ENCODE data around the gene TBPL2.
"Not testable (repeated sequence)": the region's sequence is repeated elsewhere in the genome, so short reads cannot be mapped to it uniquely, and the experiment has no call there.

Gene TBPL2

DNA sequence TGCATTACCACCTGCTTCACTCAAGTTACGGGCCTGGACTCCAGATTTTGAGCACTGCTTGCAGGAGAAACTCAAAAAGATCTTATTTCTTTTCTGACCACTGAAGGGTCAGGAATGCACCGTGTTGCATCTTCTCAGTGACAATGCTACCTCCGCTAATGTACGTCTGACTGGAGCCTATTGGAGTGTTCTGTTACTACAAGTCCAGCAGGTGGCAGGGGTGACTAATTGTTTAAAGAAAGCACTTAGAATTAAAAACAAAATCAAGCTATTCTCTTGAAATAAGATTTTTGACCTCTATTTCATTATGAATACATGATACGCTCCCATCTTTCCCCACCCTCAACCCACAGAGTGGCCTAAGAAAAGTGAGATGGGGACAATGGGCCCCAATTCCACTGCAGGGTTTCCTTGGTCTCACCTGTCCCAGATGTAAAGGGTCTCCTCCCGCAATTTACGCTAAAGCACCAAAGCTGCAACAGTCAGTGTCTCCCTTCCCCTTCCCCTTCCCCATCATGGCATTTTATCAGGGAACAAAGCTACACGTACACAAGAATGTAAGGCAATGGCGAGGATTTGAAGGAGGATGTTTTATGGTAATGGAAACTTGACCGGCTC, 2.2 kb downstream of the TBPL2 start:
- DNase-seq: peak; percentile 64

DNA sequence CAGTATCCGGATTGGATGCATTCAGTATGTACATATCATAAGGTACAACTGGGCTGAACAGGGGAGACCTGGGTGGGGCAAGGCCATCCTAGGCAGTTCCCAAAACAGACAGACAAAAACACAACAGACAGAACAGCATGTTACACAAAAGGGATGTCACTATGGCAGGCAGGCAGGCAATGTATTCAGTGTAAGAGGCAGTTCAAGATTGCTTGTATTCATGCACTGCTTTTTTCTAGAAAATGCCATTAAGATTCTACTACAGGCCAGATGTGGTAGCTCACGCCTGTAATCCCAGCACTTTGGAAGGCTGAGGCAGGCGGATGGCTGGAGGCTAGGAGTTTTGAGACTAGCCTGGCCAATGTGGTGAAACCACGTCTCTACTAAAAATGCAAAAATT, 3.5 kb downstream of the TBPL2 start:
- DNase-seq: no peak

DNA sequence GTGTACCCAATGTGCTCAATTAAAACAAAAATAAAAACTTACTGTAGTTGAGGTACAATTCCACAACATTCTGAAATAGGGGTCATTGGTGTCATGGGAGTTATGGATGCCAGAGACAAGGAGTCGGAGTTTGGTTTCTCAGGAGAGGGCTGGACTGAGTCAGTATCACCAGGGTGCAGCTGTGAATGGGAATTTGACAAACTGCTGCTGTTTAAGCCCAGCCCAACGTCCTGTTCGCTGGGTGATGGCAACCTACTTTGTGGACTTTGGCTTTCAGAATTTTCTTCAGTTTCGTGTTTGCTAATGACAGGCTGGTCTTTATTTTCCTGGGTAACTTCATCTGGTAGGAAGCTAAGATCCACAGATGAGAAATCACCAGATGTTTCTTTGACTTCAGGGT, 3.9 kb downstream of the TBPL2 start:
- no peak for DNase-seq

DNA sequence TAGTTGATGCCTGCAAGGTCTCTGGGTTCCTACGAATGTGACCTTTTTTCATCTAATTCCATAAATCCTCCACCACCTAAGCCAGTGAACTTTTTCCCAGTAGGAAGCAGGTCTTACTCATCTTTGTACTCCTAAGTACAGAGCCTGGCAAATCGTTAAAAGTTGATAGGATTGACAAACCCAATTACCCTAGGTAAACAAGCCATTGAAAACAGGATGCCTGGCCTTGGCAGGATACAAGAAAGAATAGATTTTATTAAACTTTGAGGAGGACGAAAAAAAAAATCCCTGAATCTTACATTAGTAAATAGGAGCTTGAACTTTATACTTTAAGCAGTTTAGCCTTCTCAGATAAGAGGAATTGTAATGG, 5.6 kb downstream of the TBPL2 start:
- DNase-seq: no peak

DNA sequence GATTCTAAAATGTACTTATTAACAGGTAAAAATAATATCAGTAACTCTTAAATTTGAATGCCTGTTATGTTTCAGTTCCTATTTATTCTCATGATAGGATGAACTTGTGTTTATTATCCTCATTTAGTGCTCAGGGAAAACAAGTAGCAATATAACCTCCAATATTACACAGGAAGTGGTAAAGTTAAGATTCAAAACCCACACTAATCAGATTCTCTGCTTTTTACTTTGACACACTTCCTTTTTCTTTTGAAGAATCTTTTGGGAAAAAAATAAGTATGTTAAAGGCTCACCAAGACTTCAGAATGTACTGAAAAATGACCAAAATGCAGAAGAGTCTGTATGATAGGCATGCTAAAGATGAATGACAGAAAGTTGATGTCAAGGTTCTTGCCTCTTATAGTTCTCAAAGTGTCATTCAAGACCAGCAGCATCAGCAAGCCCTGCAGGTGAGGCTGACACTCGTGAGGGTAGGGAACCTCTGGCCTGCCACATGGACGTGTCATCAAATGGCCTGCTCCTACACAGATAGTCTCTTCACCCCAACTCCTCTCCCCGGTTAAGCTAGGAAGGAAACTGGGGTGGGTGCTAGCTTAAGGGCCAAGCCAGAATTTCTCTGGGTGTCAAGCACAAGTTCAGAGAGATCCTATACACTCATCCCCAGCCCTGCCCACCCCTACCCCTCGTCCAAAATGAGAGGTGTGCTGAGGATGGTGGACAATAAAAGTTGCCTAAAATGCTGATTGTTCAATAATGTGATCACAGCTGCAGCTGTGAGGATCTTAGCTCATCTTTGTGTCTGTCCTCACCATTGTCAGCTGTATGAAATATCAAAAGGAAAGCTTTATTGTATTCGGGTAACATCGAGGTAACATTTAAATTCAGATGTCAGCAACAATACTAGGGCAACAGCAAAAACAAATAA, 6.3 kb downstream of the TBPL2 start:
- no peak for DNase-seq

DNA sequence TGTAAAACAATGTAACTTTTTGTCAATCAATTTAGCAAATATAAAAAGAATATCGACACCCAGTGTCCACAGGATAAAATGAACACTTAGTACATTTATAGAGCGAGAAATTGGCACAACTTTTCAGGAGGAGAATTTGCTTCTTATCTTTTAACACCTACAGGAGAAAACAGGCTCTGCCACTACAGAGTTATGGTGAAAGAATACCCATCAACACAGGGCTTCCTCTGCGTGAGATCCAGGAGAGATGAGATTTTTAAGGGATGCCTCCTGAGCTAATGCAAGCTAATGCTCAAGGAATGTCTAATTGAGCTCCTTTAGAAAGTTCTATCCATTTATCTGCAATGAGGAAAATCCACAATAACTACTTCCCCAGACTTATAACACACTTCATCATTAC, 7.8 kb downstream of the TBPL2 start:
- DNase-seq: no peak

DNA sequence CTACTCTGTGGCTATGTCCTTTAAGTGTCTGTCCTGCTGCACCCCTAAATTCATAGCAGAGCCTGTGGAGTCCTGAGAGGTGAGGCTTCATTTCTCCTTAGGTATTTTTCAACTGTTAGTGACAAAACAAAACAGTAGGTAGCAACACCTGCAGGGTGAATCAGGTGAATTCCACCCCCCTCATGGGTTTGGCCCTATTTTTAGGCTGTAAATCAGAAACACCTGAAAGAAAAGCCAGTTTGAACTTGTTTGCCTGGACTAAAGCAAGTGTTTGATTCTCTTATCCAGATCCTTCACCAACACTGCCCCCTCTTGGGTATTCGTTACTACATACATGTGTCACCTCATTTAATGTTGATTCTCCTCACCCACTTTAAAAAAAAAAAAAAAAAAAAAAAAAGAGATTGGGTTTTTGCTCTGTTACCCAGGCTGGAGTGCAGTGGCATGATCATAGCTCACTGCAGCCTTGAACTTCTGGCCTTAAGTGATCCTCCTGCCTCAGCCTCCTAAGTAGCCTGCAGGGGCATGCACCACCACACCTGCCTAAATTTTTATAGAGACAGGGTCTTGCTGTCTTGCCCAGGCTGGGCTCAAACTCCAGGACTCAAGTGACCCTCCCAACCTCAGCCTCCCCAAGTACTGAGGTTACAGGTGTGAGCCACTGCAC, 10.3 kb downstream of the TBPL2 start:
- peak; percentile 63 for DNase-seq

DNA sequence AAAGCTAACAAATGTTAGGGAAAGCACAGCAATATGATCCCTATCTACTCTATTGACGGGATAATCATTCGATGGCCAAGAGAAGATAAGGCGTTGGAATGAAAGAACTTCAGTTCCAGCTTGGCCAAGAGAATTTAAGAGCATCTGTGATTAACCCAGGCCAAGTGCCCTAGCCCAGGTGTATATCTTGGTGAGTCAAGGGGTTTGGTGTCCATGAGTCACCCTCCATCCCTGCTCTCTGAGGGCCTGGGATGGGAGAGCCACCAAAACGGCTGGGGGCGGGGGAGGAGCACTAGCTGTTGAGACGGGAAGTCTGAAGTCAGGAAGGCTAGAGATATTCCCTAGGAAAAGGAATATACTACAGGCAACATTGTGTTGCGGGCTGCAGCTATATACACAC, 13.0 kb downstream of the TBPL2 start:
- DNase-seq: no peak

DNA sequence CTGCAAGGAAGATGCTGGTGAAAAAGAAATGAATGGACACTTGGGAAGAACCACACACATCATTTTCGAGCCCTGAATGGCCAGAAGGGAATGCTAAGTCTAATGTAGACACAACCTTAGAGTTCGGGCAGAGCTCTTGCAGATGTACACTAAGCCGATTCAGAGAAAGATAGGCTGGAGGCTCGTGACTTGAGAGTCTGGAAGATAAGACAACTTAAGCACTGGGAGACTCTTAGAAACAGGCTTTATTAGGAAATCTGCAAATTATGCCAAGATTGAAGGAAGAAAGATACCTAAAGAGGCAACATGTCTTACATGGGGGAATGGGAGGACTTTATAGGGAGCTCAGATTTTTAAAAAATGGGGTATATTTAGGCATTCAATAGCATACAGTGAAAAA, 13.5 kb downstream of the TBPL2 start:
- DNase-seq: no peak

DNA sequence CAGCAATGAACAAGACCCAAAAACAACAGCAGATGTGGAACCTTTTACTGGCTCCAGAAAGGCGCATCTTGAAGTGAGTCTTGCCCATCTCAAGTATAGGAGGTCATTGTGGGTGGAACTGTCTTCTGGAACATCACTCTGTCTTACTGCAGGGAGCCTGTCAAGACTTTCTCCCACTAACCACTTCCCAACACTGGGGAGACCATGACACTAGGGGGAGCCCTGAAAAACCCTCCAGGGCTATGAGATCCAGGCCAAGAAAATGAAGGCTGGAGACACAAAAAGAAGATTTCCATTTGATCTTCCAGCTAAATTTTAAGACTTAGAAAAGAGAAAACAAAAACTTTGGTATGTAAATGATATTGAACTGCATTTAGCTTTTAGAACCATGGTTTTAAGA, 15.3 kb downstream of the TBPL2 start:
- DNase-seq: no peak

DNA sequence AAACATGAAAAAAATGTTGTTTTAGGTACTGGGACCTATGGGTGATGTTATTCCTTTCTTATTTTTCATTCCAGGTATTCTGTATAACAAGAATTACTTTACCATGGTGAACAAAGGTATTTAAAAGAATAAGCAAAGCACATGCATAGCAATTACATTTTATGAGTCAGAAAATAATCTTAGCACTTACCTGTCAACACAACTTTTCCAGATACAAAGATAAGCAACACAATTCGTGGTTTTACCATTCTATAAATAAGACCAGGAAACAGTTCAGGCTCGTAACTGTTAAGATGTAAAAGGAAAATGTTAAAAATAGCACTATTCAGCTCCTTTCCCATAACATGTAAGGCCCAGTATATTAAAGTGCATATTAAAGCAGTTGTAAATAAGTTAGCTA, 16.4 kb downstream of the TBPL2 start:
- no peak for DNase-seq

DNA sequence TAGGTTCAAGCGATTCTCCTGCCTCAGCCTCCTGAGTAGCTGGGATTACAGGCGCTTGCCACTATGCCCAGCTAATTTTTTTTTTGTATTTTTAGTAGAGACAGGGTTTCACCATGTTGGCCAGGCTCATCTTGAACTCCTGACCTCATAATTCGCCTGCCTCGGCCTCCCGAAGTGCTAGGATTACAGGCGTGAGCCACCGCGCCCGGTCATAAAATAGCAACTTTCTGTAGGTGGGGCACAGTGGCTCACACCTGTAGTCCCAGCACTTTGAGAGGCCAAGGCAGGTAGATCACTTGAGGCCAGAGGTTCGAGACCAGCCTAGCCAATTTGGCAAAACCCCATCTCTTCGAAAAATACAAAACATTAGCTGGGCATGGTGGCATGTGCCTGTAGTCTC, 18.1 kb downstream of the TBPL2 start:
- DNase-seq: not testable (repeated sequence)

DNA sequence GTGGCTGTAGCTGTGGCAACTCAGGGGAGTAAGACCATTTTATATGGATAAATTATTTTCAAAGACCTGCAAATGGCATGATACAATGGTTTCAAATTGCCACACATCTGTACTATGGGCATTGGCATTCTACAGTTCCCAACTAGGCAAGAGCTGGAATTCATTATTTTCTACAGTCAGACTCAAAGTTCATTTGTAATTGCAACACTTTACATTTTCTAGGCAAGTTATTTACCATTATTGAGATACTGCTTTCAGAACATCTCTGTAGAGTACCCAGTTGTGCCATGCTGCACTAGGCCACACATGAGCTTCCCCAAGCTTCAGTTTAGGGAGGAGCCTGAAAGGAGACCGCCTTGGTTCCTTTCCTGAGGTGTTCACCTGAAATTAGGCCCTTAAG, 20.8 kb downstream of the TBPL2 start:
- DNase-seq: no peak

DNA sequence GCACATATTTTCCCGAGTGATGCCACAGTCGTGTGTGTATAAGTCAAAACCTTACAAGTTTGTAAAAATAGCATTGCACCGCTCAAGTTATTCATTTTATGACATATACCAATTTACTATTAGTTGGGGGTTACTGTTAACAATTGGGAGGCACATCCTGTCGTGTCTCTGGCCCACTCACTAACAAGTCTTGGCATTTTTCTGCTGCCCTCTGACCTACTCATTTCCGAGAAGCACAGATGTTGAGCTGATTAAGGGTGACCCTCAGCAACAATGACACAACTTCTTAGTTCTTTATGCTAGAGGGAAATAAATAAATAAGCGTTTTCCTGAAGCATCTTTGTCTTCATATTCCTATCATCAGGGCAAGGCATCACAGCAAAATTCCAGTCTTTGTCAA, 22.0 kb downstream of the TBPL2 start:
- DNase-seq: no peak

DNA sequence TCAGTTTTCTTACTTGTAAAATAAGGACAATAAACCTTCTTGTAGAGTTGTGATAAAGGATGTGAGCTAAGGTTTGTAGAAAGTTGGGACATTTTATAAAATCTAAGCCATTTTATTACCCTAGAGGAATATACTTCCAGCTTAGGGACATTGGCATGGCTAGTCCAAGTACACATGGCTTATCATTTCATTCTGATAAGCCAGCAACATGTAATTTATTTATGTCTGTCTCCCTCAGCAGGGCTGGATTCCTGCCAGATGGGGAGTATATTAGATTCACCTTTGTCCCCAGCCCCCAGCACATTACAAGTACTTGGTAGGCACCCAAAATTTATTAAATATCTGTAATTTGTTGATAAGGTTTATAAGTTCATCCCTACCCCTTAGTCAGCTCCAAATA, 22.5 kb downstream of the TBPL2 start:
- DNase-seq: no peak

DNA sequence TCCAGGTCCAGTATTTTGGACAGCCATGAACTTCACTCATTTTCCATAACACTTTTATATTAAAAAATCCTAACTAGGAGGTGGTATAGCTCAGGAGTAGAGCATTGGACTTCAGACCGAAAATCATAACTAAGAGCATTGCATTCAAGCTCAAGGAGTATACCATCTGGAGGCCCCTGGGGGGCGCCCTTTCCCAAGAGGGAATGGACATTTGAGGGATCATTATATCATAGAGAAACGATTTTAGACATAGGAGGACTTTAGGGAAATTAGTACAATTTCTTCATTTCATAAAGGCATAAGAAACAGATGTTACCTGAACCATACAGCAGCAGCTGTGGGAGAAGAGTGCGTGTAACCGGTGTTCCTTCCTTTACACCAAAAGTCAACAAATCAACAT, 23.6 kb downstream of the TBPL2 start:
- no peak for DNase-seq

DNA sequence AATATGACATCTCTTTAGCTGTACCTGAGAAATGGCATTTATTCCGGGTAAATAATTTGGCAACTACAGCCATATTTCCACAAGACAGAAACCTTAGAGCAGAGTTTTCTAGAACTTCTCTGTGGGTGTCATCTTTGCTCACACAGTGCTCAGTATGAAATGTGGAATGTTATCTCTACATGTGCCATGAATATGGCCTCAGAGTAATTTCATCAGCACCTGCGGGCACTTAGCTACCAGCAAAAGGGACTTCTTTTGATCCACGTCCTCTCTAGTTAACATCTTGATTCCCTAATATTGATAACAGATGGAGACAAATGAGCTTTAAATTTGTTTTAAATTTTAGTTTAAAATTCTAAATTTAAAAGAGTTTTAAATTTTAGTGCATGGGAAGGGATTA, 25.9 kb downstream of the TBPL2 start:
- no peak for DNase-seq

DNA sequence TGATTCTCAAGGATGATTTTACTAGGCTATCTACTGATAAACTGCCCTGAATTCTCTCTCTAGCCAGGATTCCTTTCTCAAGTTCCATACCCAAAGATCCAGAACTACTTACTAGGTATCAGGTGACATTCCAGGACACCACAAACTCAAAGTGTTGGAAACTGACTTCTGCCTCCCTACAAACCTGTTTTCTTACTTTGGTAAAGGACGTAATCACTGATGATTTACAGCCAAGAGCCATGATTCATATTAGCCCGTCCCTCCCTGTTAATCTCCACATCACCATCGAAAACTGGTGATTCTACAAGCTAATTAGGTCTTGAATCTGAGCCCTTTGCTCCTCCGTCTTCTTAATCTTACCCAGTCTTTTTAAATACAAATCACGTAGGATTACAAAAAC, 27.7 kb downstream of the TBPL2 start:
- DNase-seq: no peak

DNA sequence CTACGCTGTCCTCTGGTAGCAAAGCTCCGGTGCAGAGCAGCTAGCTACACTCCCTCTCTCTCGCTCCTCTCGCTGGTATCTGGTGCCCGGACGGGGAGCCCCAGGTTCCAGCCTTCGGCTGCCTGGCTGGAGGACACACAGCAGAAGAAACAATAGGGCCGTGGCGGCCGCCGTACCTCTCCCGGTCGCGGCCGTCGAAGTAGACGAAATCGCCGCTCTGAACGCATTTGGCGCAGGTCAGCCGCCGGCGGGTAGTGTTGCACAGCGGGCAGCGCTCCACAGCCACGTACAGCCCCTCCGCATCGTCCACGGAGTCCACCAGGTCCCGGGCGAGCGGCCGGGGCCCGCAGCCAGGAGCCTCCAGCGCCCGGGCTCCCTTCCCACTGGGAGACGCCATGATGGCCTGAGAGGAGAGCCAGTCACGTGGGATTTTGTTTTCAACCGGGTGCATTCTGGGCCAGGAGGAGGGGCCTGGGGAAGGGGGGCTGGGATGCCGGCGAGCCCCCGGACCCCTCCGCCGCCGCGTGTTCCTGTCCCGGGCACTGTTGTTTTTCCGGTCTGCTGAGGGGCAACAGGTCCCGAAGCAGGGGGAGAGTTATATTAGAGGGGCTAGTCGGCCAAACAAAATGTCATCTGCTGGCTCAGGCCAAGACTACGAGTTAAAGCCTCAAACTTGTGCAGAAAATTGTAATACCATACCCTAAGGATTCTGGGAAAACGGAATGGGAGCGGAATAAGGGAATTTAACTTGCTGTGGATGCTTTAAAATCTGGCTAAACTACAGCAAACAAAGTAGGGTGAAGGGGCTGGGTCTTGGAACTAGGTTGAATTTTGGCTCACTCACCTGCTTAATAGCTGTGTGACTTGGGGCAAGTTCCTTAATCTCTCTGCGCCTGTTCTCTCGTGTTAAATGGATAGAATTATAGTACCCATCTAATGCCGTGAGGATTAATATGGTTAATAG, 28.7 kb downstream of the TBPL2 start, which contains the start of gene ATG14:
Gene ATG14 (minus strand): TSS at position 405 of the 964 bp plus-strand sequence. CDS start 8 bp downstream, at position 397.
- peak; percentile 52 for DNase-seq

DNA sequence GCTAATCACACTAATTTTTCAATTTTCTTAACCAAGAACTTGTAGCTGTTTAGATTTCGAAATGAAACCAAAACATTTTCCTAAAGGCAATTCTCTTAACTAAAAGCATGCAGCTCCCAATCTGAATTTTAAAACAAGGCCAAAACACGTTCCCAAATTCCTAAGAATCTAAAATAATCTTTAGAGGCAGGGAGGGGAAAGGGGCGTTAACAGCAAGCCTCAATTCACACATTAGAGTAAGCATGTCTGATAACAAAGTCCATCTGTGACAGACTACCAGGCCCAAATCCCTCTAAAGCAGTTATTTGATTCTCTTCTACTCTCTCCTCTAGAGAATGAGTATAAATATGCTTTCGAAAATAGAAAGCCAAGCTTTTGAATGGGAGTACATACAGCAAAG, 29.5 kb downstream of the TBPL2 start:
- DNase-seq: no peak

DNA sequence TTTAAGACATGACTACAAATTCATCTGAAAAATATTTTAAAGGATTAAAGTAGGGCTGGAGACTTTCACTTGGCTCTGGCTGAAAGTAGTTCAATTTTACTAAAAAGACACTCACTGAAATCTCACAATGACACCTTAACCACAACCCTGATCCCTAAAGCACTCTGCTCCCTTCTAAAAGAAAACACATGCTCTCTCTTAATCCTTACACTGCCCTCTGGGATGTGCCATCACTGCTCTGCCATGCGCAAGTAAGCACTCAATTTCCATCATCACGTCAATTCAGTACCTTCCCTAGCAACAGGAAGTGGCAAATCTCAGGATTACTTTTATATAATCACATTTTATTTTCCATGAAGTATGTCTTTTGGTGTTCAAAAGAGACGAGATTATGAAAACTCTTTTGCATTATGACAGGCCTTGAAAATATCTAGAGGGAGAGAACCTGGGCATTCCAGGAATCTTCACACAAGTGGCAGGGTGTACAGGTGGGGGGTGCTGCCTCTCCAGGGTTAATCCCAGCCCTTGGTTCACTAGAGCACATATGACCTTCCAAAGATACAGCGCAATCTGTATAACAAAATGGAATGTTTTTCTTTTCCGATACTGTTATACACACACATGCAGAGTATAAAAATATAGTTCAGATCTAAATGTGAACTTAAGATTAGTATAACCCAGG, 36.1 kb downstream of the TBPL2 start:
- no peak for DNase-seq

DNA sequence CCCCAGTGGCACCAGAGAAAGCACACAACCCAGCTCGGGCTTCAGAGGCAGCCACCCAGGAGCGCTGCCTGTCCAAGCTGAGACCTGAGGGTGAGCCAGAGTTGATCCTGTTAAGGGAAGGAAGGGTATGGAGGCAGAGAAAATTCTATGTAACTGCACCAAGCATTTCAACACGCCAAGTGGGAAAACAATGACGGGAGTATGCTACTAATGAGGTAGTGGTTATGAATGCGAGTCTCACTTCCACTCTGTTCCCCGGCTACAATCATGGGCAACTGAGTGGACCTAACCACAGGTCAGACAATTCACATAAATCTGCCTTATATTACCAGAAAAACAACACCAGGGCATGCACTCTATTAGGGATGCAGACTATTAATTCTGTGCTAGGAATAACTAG, 38.7 kb downstream of the TBPL2 start:
- DNase-seq: no peak

All from COR-L47 (cell line).